Stomach (tissue), 4 donors: Measurements from ENCODE around the gene CTAGE9.

Experiments used
- POLR2AphosphoS5 ChIP-seq, 3 donors: sonication (generic); formaldehyde crosslinking; IDR thresholded peaks; one replicate each; pipeline ENCODE4 v1.6.1; 2016; ENCODE audit warnings: antibody characterized with exemption in 3 of 3
- TF ChIP-seq, protein P1 (sequence below), 7 experiments: fragments of 450-650 bp in 4 of 7; fragments of 200-600 bp in 3 of 7; sonication (generic) in 3 of 7; IDR thresholded peaks; one replicate each; pipeline ENCODE4 v1.5.1; 2016 to 2019; ENCODE audit warnings: antibody characterized with exemption in 7 of 7, control low read depth in 2 of 7, mild to moderate bottlenecking in 1 of 7

DNA sequence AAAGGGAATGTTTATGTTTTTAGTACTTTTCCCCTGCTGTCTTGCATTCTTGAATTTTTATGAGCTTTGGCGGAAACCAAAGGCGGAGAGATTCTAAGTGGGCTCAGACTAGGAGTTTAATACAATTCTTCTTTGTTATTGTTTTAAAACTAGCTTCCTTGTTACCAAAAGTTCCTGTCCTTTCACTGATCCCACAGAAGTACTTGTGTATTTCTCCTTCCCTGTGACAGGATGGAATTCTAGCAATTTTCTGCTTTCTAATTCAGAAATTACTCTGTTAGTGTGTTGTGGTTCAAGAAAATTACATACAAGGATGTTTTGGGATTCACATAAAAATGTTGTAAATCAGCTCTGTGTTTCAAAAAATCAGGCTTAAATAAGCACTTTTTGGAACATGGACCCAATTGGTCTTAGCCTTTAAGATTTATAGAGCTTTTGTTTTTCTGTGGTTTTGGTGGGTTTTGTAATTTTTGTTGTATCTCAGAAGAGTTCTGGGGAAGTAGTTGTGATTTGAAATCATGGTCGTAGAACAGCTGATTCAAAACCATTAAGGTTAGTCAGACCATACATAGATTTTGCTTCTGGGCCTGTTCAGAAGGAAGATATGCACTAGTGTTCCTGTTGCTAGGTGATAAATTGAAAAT, 17.6 kb upstream of the CTAGE9 start:
- TF ChIP-seq, protein P1, sequence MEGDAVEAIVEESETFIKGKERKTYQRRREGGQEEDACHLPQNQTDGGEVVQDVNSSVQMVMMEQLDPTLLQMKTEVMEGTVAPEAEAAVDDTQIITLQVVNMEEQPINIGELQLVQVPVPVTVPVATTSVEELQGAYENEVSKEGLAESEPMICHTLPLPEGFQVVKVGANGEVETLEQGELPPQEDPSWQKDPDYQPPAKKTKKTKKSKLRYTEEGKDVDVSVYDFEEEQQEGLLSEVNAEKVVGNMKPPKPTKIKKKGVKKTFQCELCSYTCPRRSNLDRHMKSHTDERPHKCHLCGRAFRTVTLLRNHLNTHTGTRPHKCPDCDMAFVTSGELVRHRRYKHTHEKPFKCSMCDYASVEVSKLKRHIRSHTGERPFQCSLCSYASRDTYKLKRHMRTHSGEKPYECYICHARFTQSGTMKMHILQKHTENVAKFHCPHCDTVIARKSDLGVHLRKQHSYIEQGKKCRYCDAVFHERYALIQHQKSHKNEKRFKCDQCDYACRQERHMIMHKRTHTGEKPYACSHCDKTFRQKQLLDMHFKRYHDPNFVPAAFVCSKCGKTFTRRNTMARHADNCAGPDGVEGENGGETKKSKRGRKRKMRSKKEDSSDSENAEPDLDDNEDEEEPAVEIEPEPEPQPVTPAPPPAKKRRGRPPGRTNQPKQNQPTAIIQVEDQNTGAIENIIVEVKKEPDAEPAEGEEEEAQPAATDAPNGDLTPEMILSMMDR (IDR thresholded peaks at IDR 0.05) = no peak
- no peak for TF ChIP-seq POLR2AphosphoS5 (IDR thresholded peaks at IDR 0.05)
